HL-60 (cell line): ENCODE data around the gene BRICD5.

Experiments
- CTCF ChIP-seq: IDR thresholded peaks from one replicate; pipeline ENCODE4 v1.5.1; 2011; ENCODE audit warnings: low read length, control low read depth, inconsistent platforms; ENCODE audit not compliant: insufficient read depth
- GABPA ChIP-seq: IDR thresholded peaks from 2 replicates; pipeline ENCODE4 v1.6.1; 2012; ENCODE audit warnings: low read depth
- POLR2AphosphoS5 ChIP-seq: IDR thresholded peaks from 2 replicates; pipeline ENCODE4 v1.6.1; 2012; ENCODE audit warnings: low read depth
- REST ChIP-seq: IDR thresholded peaks from 2 replicates; pipeline ENCODE4 v1.6.1; 2012; ENCODE audit warnings: low read depth; ENCODE audit not compliant: insufficient replicate concordance
- SPI1 ChIP-seq: IDR thresholded peaks from 2 replicates; pipeline ENCODE4 v1.6.1; 2012; ENCODE audit warnings: low read depth, mild to moderate bottlenecking, borderline replicate concordance

- TF ChIP-seq POLR2AphosphoS5 (no peak), CTCF (no peak), GABPA (no peak), REST (no peak), SPI1 (no peak)
Observed at GRCh38 chr16:2214719-2214968, 4.0 kb upstream of the BRICD5 start, which contains the start of gene PGP.
